Stimulated activated CD4-positive, alpha-beta T cell treated with anti-CD3 and anti-CD28 coated beads, Interleukin-12 subunit alpha, Interleukin-12 subunit beta, amount 100 ng/mL, for 24 hours (primary cell): Measurements from ENCODE around the gene ENAH.

Experiments used
- DNase-seq, 2 experiments: peaks; one replicate each; pipeline ENCODE4 v3.0.0-alpha.2; 2020; ENCODE audit warnings: low read depth in 2 of 2

ENAH gene

GRCh38 chr1:225561675-225562074, 91.2 kb downstream of the ENAH start:
- DNase-seq: no peak

GRCh38 chr1:225559902-225560301, 93.0 kb downstream of the ENAH start:
- no peak for DNase-seq

- no peak for DNase-seq
Measured at GRCh38 chr1:225559326-225559725, 93.6 kb downstream of the ENAH start.

GRCh38 chr1:225556694-225557093, 96.2 kb downstream of the ENAH start:
- DNase-seq: no peak

- no peak for DNase-seq
Measured at GRCh38 chr1:225555821-225556220, 97.1 kb downstream of the ENAH start.

GRCh38 chr1:225554216-225554812, 98.6 kb downstream of the ENAH start:
- DNase-seq: no peak

GRCh38 chr1:225549821-225550220, 103.1 kb downstream of the ENAH start:
- DNase-seq: no peak

GRCh38 chr1:225548140-225548857, 104.6 kb downstream of the ENAH start:
- no peak for DNase-seq

- DNase-seq: no peak
Measured at GRCh38 chr1:225545649-225546048, 107.3 kb downstream of the ENAH start.

- no peak for DNase-seq
Measured at GRCh38 chr1:225544924-225545323, 108.0 kb downstream of the ENAH start.

GRCh38 chr1:225544263-225544662, 108.7 kb downstream of the ENAH start:
- DNase-seq: no peak

- DNase-seq: no peak
Measured at GRCh38 chr1:225543350-225543749, 109.6 kb downstream of the ENAH start.

GRCh38 chr1:225541383-225541782, 111.5 kb downstream of the ENAH start:
- no peak for DNase-seq

GRCh38 chr1:225539575-225539974, 113.3 kb downstream of the ENAH start:
- no peak for DNase-seq

- DNase-seq: no peak
Measured at GRCh38 chr1:225539069-225539468, 113.9 kb downstream of the ENAH start.

- no peak for DNase-seq
Measured at GRCh38 chr1:225537554-225538251, 115.2 kb downstream of the ENAH start.

- no peak for DNase-seq
Measured at GRCh38 chr1:225535280-225535679, 117.6 kb downstream of the ENAH start.

- DNase-seq: no peak
Measured at GRCh38 chr1:225534772-225535171, 118.2 kb downstream of the ENAH start.

GRCh38 chr1:225534135-225534534, 118.8 kb downstream of the ENAH start:
- no peak for DNase-seq

GRCh38 chr1:225533238-225533637, 119.7 kb downstream of the ENAH start:
- no peak for DNase-seq

- DNase-seq: no peak
Measured at GRCh38 chr1:225532240-225532944, 120.5 kb downstream of the ENAH start.

- no peak for DNase-seq
Measured at GRCh38 chr1:225529726-225530125, 123.2 kb downstream of the ENAH start.
